Effector memory CD8-positive, alpha-beta T cell (primary cell): ENCODE data around the gene GRID2.

Experiments
- ATAC-seq: fragments of 150-1000 bp; cut with Tn5 transposase; replicated peaks from 2 replicates; pipeline ENCODE4 v1.10.0; 2021; ENCODE audit warnings: mild to moderate bottlenecking, moderate library complexity
- DNase-seq, 3 experiments: peaks; one replicate each; pipeline ENCODE4 v3.0.0; 2021
- H3K27ac Mint-ChIP-seq, 2 donors: one replicate each; pipeline ENCODE4 v1.8.0; 2022; ENCODE audit warnings: mild to moderate bottlenecking in 2 of 2, mixed read lengths in 2 of 2, moderate library complexity in 2 of 2
- H3K27me3 Mint-ChIP-seq, 2 donors: one replicate each; pipeline ENCODE4 v1.8.0; 2022; ENCODE audit warnings: mixed read lengths in 2 of 2
- H3K36me3 Mint-ChIP-seq: one replicate; pipeline ENCODE4 v1.8.0; 2022; ENCODE audit warnings: mild to moderate bottlenecking, moderate library complexity, mixed read lengths; ENCODE audit not compliant: insufficient read depth
- H3K4me1 Mint-ChIP-seq, 2 donors: one replicate each; pipeline ENCODE4 v1.8.0; 2022; ENCODE audit warnings: low read depth in 2 of 2, mixed read lengths in 2 of 2
- H3K4me3 Mint-ChIP-seq, 2 donors: one replicate each; pipeline ENCODE4 v1.8.0; 2022; ENCODE audit warnings: mild to moderate bottlenecking in 2 of 2, mixed read lengths in 2 of 2, moderate library complexity in 2 of 2
- H3K9me3 Mint-ChIP-seq, 2 donors: one replicate each; pipeline ENCODE4 v1.8.0; 2022; ENCODE audit warnings: mixed read lengths in 2 of 2

The GRID2 gene

GRCh38 chr4:93084599-93085305 lies 781.0 kb downstream of the GRID2 start:
- DNase-seq (no peak), ATAC-seq (no peak)
- Mint-ChIP-seq H3K4me1 (no peaks in the 10 kb centered on the region), H3K27me3 (no peaks in the 10 kb centered on the region), H3K36me3 (no peaks in the 10 kb centered on the region), H3K27ac (no peak overlapping the region), H3K4me3 (no peak overlapping the region), H3K9me3 (peaks cover 0 to 4% of the 10 kb centered on the region in 2 donors)

- no peak for DNase-seq
- H3K9me3 Mint-ChIP-seq: peaks cover 0 to 6% of the 10 kb centered on the region in 2 donors
These were observed 782.6 kb downstream of the GRID2 start for GRCh38 chr4:93086356-93086755.

GRCh38 chr4:93092765-93093164 lies 789.0 kb downstream of the GRID2 start:
- no peaks in the 10 kb centered on the region for H3K27me3 Mint-ChIP-seq
- H3K4me1 Mint-ChIP-seq: no peaks in the 10 kb centered on the region
- no peak for DNase-seq
- no peak overlapping the region for H3K4me3 Mint-ChIP-seq
- no peaks in the 10 kb centered on the region for H3K36me3 Mint-ChIP-seq
- ATAC-seq: no peak
- H3K27ac Mint-ChIP-seq: no peak overlapping the region
- H3K9me3 Mint-ChIP-seq: peaks cover 0 to 4% of the 10 kb centered on the region in 2 donors

More at GRCh38 chr4:93086356-93086755, 782.6 kb downstream of the GRID2 start:
- no peaks in the 10 kb centered on the region for H3K27me3 Mint-ChIP-seq
- H3K4me1 Mint-ChIP-seq: no peaks in the 10 kb centered on the region
- no peak overlapping the region for H3K4me3 Mint-ChIP-seq
- no peak for ATAC-seq
- H3K27ac Mint-ChIP-seq: no peak overlapping the region
- H3K36me3 Mint-ChIP-seq: no peaks in the 10 kb centered on the region

GRCh38 chr4:93103042-93103441 lies 799.3 kb downstream of the GRID2 start:
- ATAC-seq: no peak
- Mint-ChIP-seq H3K9me3 (peaks cover 14 to 16% of the 10 kb centered on the region in 2 donors), H3K36me3 (no peaks in the 10 kb centered on the region), H3K27ac (no peak overlapping the region), H3K27me3 (no peaks in the 10 kb centered on the region), H3K4me1 (no peaks in the 10 kb centered on the region), H3K4me3 (no peak overlapping the region)
- no peak for DNase-seq

- Mint-ChIP-seq H3K4me3 (no peak overlapping the region), H3K27ac (no peak overlapping the region), H3K36me3 (no peaks in the 10 kb centered on the region), H3K27me3 (no peaks in the 10 kb centered on the region), H3K4me1 (peaks cover 0 to 2% of the 10 kb centered on the region in 2 donors), H3K9me3 (peaks cover 8 to 16% of the 10 kb centered on the region in 2 donors)
- ATAC-seq (no peak), DNase-seq (no peak)
These were observed 812.9 kb downstream of the GRID2 start for GRCh38 chr4:93116624-93117023.

- Mint-ChIP-seq H3K36me3 (no peaks in the 10 kb centered on the region), H3K9me3 (peaks cover 0 to 1% of the 10 kb centered on the region in 2 donors), H3K27ac (no peak overlapping the region), H3K4me3 (no peak overlapping the region), H3K4me1 (no peaks in the 10 kb centered on the region), H3K27me3 (no peaks in the 10 kb centered on the region)
- ATAC-seq: no peak
- no peak for DNase-seq
These were observed 823.7 kb downstream of the GRID2 start for GRCh38 chr4:93127489-93127888.

GRCh38 chr4:93132631-93133030 lies 828.9 kb downstream of the GRID2 start:
- H3K27me3 Mint-ChIP-seq: no peaks in the 10 kb centered on the region
- no peak overlapping the region for H3K4me3 Mint-ChIP-seq
- H3K27ac Mint-ChIP-seq: no peak overlapping the region
- no peak for ATAC-seq
- peaks cover 0 to 1% of the 10 kb centered on the region in 2 donors for H3K9me3 Mint-ChIP-seq
- H3K4me1 Mint-ChIP-seq: no peaks in the 10 kb centered on the region
- no peaks in the 10 kb centered on the region for H3K36me3 Mint-ChIP-seq
- DNase-seq: no peak

GRCh38 chr4:93139118-93139517 lies 835.4 kb downstream of the GRID2 start:
- H3K4me1 Mint-ChIP-seq: no peaks in the 10 kb centered on the region
- ATAC-seq: no peak

GRCh38 chr4:93143902-93144301 lies 840.1 kb downstream of the GRID2 start:
- DNase-seq: no peak
- H3K4me3 Mint-ChIP-seq: no peak overlapping the region
- H3K9me3 Mint-ChIP-seq: peaks cover 4 to 14% of the 10 kb centered on the region in 2 donors
- no peaks in the 10 kb centered on the region for H3K27me3 Mint-ChIP-seq
- H3K4me1 Mint-ChIP-seq: no peaks in the 10 kb centered on the region
- no peak overlapping the region for H3K27ac Mint-ChIP-seq
- H3K36me3 Mint-ChIP-seq: peaks cover 4% of the 10 kb centered on the region
- ATAC-seq: no peak

More at GRCh38 chr4:93139118-93139517, 835.4 kb downstream of the GRID2 start:
- H3K27ac Mint-ChIP-seq: no peak overlapping the region
- H3K9me3 Mint-ChIP-seq: peaks cover 1 to 12% of the 10 kb centered on the region in 2 donors
- peaks cover 4% of the 10 kb centered on the region for H3K36me3 Mint-ChIP-seq
- H3K27me3 Mint-ChIP-seq: no peaks in the 10 kb centered on the region
- no peak for DNase-seq
- no peak overlapping the region for H3K4me3 Mint-ChIP-seq

- Mint-ChIP-seq H3K9me3 (peaks cover 4 to 13% of the 10 kb centered on the region in 2 donors), H3K4me3 (no peak overlapping the region), H3K4me1 (no peaks in the 10 kb centered on the region), H3K36me3 (peaks cover 4% of the 10 kb centered on the region), H3K27me3 (no peaks in the 10 kb centered on the region), H3K27ac (no peak overlapping the region)
- DNase-seq (no peak), ATAC-seq (no peak)
These were observed 840.9 kb downstream of the GRID2 start for GRCh38 chr4:93144644-93145043.

GRCh38 chr4:93147524-93148212 lies 843.9 kb downstream of the GRID2 start:
- H3K9me3 Mint-ChIP-seq: peaks cover 3 to 13% of the 10 kb centered on the region in 2 donors
- no peaks in the 10 kb centered on the region for H3K36me3 Mint-ChIP-seq
- DNase-seq: no peak
- H3K4me3 Mint-ChIP-seq: no peak overlapping the region
- ATAC-seq: no peak
- H3K27ac Mint-ChIP-seq: no peak overlapping the region
- no peaks in the 10 kb centered on the region for H3K27me3 Mint-ChIP-seq
- no peaks in the 10 kb centered on the region for H3K4me1 Mint-ChIP-seq

- ATAC-seq (no peak), DNase-seq (no peak)
- H3K4me1 Mint-ChIP-seq: no peaks in the 10 kb centered on the region
- H3K27ac Mint-ChIP-seq: no peak overlapping the region
- H3K9me3 Mint-ChIP-seq: peaks cover 12 to 19% of the 10 kb centered on the region in 2 donors
- no peak overlapping the region for H3K4me3 Mint-ChIP-seq
- H3K36me3 Mint-ChIP-seq: no peaks in the 10 kb centered on the region
- no peaks in the 10 kb centered on the region for H3K27me3 Mint-ChIP-seq
These were observed 848.7 kb downstream of the GRID2 start for GRCh38 chr4:93152491-93152890.

GRCh38 chr4:93157986-93158385 lies 854.2 kb downstream of the GRID2 start:
- Mint-ChIP-seq H3K4me3 (no peak overlapping the region), H3K27me3 (no peaks in the 10 kb centered on the region), H3K9me3 (peaks cover 13 to 19% of the 10 kb centered on the region in 2 donors), H3K36me3 (no peaks in the 10 kb centered on the region), H3K27ac (no peak overlapping the region), H3K4me1 (no peaks in the 10 kb centered on the region)
- DNase-seq (no peak), ATAC-seq (no peak)

- Mint-ChIP-seq H3K27me3 (no peaks in the 10 kb centered on the region), H3K9me3 (peaks cover 11 to 14% of the 10 kb centered on the region in 2 donors), H3K4me3 (no peak overlapping the region), H3K27ac (no peak overlapping the region), H3K4me1 (no peaks in the 10 kb centered on the region), H3K36me3 (no peaks in the 10 kb centered on the region)
- no peak for ATAC-seq
- DNase-seq: no peak
These were observed 864.3 kb downstream of the GRID2 start for GRCh38 chr4:93168053-93168452.
